CD8-positive, alpha-beta memory T cell (primary cell): ENCODE results near the gene ETNPPL. TPM values are rescaled to one million over a fixed set of nuclear protein-coding genes. Genes with fewer than 3 reads are reported as not detected.

Source experiments
- CTCF ChIA-PET: fragments of 350-600 bp; sonication (Branson Sonifier 250); formaldehyde crosslinking; loops from one replicate; lab custom pipeline; 2021; ENCODE audit warnings: antibody characterized with exemption; lab: Charles Lee
- POLR2A ChIA-PET: fragments of 350-600 bp; sonication (Branson Sonifier 250); formaldehyde crosslinking; loops from one replicate; lab custom pipeline; 2021; ENCODE audit warnings: antibody characterized with exemption; lab: Charles Lee
- DNase-seq, 5 donors: peaks; one replicate each; pipeline versions ENCODE4 v3.0.0 to v3.0.0-alpha.2; 2020 to 2022; ENCODE audit warnings: mixed read lengths in 1 of 5
- H3K27ac ChIP-seq: one replicate; pipeline ENCODE4 v1.7.0; 2013; ENCODE audit warnings: low read depth, mild to moderate bottlenecking, low read length, moderate library complexity
- H3K27me3 ChIP-seq: 2 replicates; pipeline ENCODE4 v1.7.0; 2013; ENCODE audit warnings: low read length, mild to moderate bottlenecking; ENCODE audit not compliant: insufficient read depth, poor library complexity, severe bottlenecking
- H3K36me3 ChIP-seq: 2 replicates; pipeline ENCODE4 v1.7.0; 2013; ENCODE audit warnings: mild to moderate bottlenecking, low read length, moderate library complexity; ENCODE audit not compliant: insufficient read depth
- H3K4me1 ChIP-seq: 2 replicates; pipeline ENCODE4 v1.7.0; 2013; ENCODE audit warnings: mild to moderate bottlenecking, low read length, moderate library complexity; ENCODE audit not compliant: insufficient read depth
- H3K4me3 ChIP-seq: 2 replicates; pipeline ENCODE4 v1.7.0; 2013; ENCODE audit warnings: mild to moderate bottlenecking, low read length
- H3K9me3 ChIP-seq: 2 replicates; pipeline ENCODE4 v1.7.0; 2013; ENCODE audit warnings: mild to moderate bottlenecking, low read length
- H3K27ac Mint-ChIP-seq, 8 donors: one replicate each; pipeline ENCODE4 v1.8.0; 2020 to 2021; ENCODE audit warnings: mixed read lengths in 8 of 8, mild to moderate bottlenecking in 6 of 8, inconsistent platforms in 3 of 8, moderate library complexity in 3 of 8
- H3K27me3 Mint-ChIP-seq, 2 donors: one replicate each; pipeline ENCODE4 v1.8.0; 2020 to 2021; ENCODE audit warnings: mixed read lengths in 2 of 2, mild to moderate bottlenecking in 1 of 2, moderate library complexity in 1 of 2
- H3K36me3 Mint-ChIP-seq, 3 donors: one replicate each; pipeline ENCODE4 v1.8.0; 2020 to 2021; ENCODE audit warnings: mixed read lengths in 3 of 3, inconsistent platforms in 1 of 3, mild to moderate bottlenecking in 1 of 3
- H3K4me1 Mint-ChIP-seq, 3 donors: one replicate each; pipeline ENCODE4 v1.8.0; 2020 to 2021; ENCODE audit warnings: mixed read lengths in 3 of 3, inconsistent platforms in 1 of 3, mild to moderate bottlenecking in 1 of 3
- H3K4me3 Mint-ChIP-seq, 7 donors: one replicate each; pipeline ENCODE4 v1.8.0; 2020 to 2021; ENCODE audit warnings: mixed read lengths in 7 of 7, mild to moderate bottlenecking in 6 of 7, moderate library complexity in 4 of 7, inconsistent platforms in 2 of 7
- H3K9me3 Mint-ChIP-seq, 5 donors: one replicate each; pipeline ENCODE4 v1.8.0; 2020 to 2022; ENCODE audit warnings: mixed read lengths in 5 of 5, mild to moderate bottlenecking in 3 of 5, moderate library complexity in 2 of 5, inconsistent platforms in 1 of 5
- polyA plus RNA-seq: library from polyadenylated mRNA; unstranded; fragments of 300-500 nt; fragmentation: Illumina TruSeq; gene quantifications from one replicate; pipeline ENCODE4 v1.2.3, GENCODE V29; 2021
- total RNA-seq, 2 experiments: library from RNA; stranded (reverse); gene quantifications; one replicate each; pipeline ENCODE4 v1.2.3, GENCODE V29; 2021

ETNPPL gene
- total and polyA plus RNA-seq, 3 experiments from 2014 or later: not detected

DNA sequence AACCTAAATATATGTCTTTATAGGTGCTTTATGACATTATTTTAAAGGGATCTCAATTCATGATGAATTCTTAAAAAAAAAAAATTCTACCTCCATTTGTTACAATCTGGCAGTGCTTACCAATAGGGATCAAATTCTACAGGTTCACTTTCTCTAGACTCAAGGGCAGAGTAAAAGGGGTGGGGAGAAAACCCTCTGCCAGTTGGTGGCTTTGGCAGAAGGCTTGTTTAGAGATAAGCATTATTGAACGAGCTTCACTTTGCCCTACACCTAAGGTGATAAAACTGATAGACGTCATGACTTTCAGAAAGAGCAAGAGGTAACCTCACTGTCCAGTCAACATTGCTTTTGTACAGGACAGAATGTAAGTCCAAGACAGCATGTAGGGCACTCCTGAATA lies 58.9 kb downstream of the ETNPPL start:
- no peaks in the 10 kb centered on the region for H3K27me3 ChIP-seq
- no peaks in the 10 kb centered on the region for H3K36me3 Mint-ChIP-seq
- peak overlapping the region in 1 of 8 donors; percentile 30 for H3K27ac Mint-ChIP-seq
- DNase-seq: no peak
- H3K27me3 Mint-ChIP-seq: peaks cover 3 to 9% of the 10 kb centered on the region in 2 donors
- H3K4me1 ChIP-seq: peaks cover 7% of the 10 kb centered on the region
- no peaks in the 10 kb centered on the region for H3K9me3 ChIP-seq
- CTCF ChIA-PET: no interaction called here
- H3K27ac ChIP-seq: no peak overlapping the region
- H3K4me3 Mint-ChIP-seq: no peak overlapping the region
- no peak overlapping the region for H3K4me3 ChIP-seq
- peaks cover 13 to 20% (median 14%) of the 10 kb centered on the region in 3 donors for H3K4me1 Mint-ChIP-seq
- H3K9me3 Mint-ChIP-seq: no peaks in the 10 kb centered on the region
- POLR2A ChIA-PET: no interaction called here
- no peaks in the 10 kb centered on the region for H3K36me3 ChIP-seq

DNA sequence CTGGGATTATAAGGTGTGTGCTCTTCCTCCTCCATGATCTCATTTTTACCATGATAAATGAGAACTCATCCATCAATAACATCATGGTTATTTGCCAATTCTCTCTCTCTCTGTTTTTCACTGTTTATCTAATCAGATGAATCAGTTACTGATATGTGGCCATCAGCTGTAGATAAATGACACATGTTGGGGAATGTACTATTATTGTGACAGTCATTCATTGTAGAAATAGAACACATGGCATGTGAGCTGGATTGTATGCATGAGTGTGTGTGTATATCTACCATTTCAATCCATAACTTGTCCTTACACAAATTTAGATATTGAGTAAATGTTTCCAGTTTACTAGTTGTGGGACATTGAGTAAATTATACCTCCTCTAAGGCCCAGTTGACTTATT lies 59.5 kb downstream of the ETNPPL start:
- peaks cover 7% of the 10 kb centered on the region for H3K4me1 ChIP-seq
- POLR2A ChIA-PET: no interaction called here
- no peaks in the 10 kb centered on the region for H3K9me3 ChIP-seq
- CTCF ChIA-PET: no interaction called here
- H3K36me3 ChIP-seq: no peaks in the 10 kb centered on the region
- Mint-ChIP-seq H3K36me3 (no peaks in the 10 kb centered on the region), H3K27me3 (peaks cover 3 to 9% of the 10 kb centered on the region in 2 donors), H3K27ac (peak overlapping the region in 3 of 8 donors; percentile 10 to 81 (median 68)), H3K9me3 (no peaks in the 10 kb centered on the region), H3K4me1 (peaks cover 13 to 20% (median 14%) of the 10 kb centered on the region in 3 donors), H3K4me3 (peak overlapping the region in 1 of 7 donors; percentile 25)
- no peak overlapping the region for H3K27ac ChIP-seq
- no peaks in the 10 kb centered on the region for H3K27me3 ChIP-seq
- H3K4me3 ChIP-seq: no peak overlapping the region
- no peak for DNase-seq

DNA sequence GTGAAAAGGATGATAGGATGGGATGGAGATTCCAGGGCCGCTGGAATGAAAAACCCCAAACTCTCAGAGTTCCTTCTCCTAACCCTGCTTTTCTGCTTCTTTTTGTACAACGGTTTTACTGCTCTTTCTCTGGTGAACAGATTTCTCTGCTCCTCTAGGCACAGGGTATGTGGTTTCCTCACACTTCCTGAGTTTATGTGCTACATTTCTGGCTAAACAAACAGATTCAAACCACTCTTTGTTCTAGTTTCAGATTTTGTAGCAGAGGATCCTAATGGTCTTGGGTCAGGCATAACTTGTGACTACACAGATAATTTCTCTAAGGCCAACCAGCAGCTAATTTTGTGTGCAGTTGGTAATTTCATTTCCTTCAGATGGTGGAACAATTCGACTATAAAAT lies 59.9 kb downstream of the ETNPPL start:
- H3K27ac ChIP-seq: no peak overlapping the region
- H3K4me3 ChIP-seq: no peak overlapping the region
- H3K36me3 Mint-ChIP-seq: no peaks in the 10 kb centered on the region
- ChIA-PET POLR2A (no interaction called here), CTCF (no interaction called here)
- H3K4me1 ChIP-seq: peaks cover 7% of the 10 kb centered on the region
- H3K4me3 Mint-ChIP-seq: peak overlapping the region in 2 of 7 donors; percentile 15 to 25
- no peaks in the 10 kb centered on the region for H3K27me3 ChIP-seq
- DNase-seq: no peak
- H3K9me3 ChIP-seq: no peaks in the 10 kb centered on the region
- peak overlapping the region in 5 of 8 donors; percentile 10 to 81 (median 47) for H3K27ac Mint-ChIP-seq
- H3K4me1 Mint-ChIP-seq: peaks cover 13 to 20% (median 14%) of the 10 kb centered on the region in 3 donors
- H3K9me3 Mint-ChIP-seq: no peaks in the 10 kb centered on the region
- H3K27me3 Mint-ChIP-seq: peaks cover 3 to 9% of the 10 kb centered on the region in 2 donors
- H3K36me3 ChIP-seq: no peaks in the 10 kb centered on the region

DNA sequence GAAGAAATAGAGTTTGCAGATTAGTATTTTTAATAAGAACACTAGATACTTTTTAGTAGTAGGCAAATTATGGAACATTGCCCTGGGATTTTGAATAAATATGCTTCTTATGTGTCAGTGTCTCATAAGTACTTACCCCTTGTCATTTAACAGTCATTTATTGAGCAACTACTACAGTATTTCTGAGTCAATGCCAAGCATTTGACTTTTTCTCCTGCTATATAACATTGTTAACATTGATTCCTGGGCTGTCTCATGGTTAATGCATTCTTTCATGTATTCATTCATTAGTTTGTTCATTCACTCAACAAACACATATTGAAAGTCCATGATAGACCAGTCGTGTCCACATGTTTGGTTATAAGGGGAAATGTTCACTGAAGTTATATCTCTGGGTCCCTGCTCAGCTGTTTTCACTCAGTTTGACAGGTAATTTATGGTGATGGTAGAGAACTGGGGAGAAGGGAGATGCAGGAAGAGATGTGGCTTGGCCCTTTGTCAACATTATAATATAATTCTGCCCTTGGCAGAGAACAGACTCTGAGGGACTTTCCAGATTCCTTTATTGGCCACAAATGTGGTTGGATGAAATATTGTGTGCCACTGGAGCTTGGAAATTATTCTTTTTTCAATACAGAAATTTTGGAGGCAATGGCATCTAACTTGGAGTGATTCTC lies 62.6 kb downstream of the ETNPPL start:
- H3K27ac ChIP-seq: no peak overlapping the region
- Mint-ChIP-seq H3K27me3 (peaks cover 3 to 5% of the 10 kb centered on the region in 2 donors), H3K36me3 (no peaks in the 10 kb centered on the region), H3K4me1 (peaks cover 13 to 20% (median 14%) of the 10 kb centered on the region in 3 donors), H3K4me3 (no peak overlapping the region), H3K9me3 (no peaks in the 10 kb centered on the region), H3K27ac (no peak overlapping the region)
- no peak for DNase-seq
- peaks cover 7% of the 10 kb centered on the region for H3K4me1 ChIP-seq
- no peaks in the 10 kb centered on the region for H3K36me3 ChIP-seq
- no peak overlapping the region for H3K4me3 ChIP-seq
- H3K9me3 ChIP-seq: no peaks in the 10 kb centered on the region
- CTCF ChIA-PET: no interaction called here
- no peaks in the 10 kb centered on the region for H3K27me3 ChIP-seq
- POLR2A ChIA-PET: no interaction called here

DNA sequence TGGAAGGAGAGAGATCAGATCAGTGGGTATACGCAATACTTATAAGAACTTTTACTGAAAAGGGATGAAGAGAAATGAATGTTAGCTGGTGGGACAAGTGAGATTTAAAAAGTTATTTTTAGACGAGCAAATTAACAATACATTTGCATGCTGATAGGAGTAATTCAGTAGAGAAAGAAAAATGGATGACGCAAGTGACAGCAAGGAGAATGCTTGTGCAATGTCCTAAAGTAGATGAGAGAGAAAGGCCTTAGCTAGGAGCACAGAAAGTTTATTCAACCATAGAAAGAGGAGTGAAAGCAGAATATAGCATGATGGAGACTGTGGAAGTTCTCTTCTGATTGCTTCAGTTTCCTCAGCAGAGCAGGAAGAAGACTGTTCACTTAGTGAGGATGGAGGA lies 66.7 kb downstream of the ETNPPL start:
- H3K4me1 ChIP-seq: no peaks in the 10 kb centered on the region
- H3K4me1 Mint-ChIP-seq: peaks cover 0 to 4% (median 0%) of the 10 kb centered on the region in 3 donors
- H3K27ac Mint-ChIP-seq: no peak overlapping the region
- no peaks in the 10 kb centered on the region for H3K9me3 Mint-ChIP-seq
- no peaks in the 10 kb centered on the region for H3K9me3 ChIP-seq
- H3K36me3 ChIP-seq: no peaks in the 10 kb centered on the region
- no peak overlapping the region for H3K27ac ChIP-seq
- H3K4me3 ChIP-seq: no peak overlapping the region
- H3K27me3 Mint-ChIP-seq: peaks cover 5 to 8% of the 10 kb centered on the region in 2 donors
- H3K27me3 ChIP-seq: no peaks in the 10 kb centered on the region
- ChIA-PET CTCF (no interaction called here), POLR2A (no interaction called here)
- no peaks in the 10 kb centered on the region for H3K36me3 Mint-ChIP-seq
- no peak overlapping the region for H3K4me3 Mint-ChIP-seq
- DNase-seq: no peak

DNA sequence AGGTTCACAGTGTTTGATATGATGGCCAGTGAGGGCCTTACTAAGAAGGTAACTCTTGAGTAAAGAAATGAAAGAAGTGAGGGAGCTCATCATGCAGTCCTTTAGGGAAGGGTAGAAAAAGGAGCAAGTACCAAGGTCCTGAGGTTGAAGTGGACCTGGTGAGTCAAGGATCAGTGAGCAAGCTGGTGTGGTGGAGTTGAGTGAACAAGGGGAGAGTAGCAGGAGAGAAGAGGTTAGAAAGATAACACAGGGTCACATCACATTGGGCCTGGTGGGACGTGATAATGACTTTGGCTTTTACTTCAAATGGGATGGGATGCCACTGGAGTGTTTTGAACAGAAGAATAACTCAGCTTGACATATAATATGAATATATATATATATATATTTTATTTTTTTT lies 67.8 kb downstream of the ETNPPL start:
- no peak overlapping the region for H3K4me3 Mint-ChIP-seq
- H3K27me3 Mint-ChIP-seq: peaks cover 2 to 8% of the 10 kb centered on the region in 2 donors
- no peaks in the 10 kb centered on the region for H3K27me3 ChIP-seq
- ChIA-PET CTCF (no interaction called here), POLR2A (no interaction called here)
- no peaks in the 10 kb centered on the region for H3K9me3 Mint-ChIP-seq
- DNase-seq: no peak
- H3K27ac Mint-ChIP-seq: no peak overlapping the region
- no peaks in the 10 kb centered on the region for H3K9me3 ChIP-seq
- no peaks in the 10 kb centered on the region for H3K4me1 Mint-ChIP-seq
- no peak overlapping the region for H3K4me3 ChIP-seq
- no peaks in the 10 kb centered on the region for H3K4me1 ChIP-seq
- no peaks in the 10 kb centered on the region for H3K36me3 Mint-ChIP-seq
- no peaks in the 10 kb centered on the region for H3K36me3 ChIP-seq
- no peak overlapping the region for H3K27ac ChIP-seq

DNA sequence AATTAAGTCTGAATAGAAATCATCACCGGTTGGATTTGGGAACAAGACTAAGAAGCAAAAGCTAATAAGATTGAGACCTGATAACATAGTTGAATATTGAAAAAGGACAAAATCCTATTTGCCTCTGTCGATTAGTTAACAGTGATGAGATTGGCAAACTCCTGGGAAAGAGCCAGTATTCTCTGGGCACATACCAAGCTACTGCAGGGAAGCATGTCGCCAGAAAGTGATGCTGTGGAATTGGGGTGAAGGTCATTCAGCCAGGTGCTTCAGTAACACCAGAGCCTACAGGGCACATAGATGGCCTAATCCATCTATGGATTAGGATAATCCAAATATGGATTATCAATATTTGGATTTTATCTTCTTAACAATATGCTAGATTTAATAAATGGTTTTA lies 68.4 kb downstream of the ETNPPL start:
- H3K4me1 ChIP-seq: no peaks in the 10 kb centered on the region
- Mint-ChIP-seq H3K27ac (no peak overlapping the region), H3K4me3 (no peak overlapping the region), H3K36me3 (no peaks in the 10 kb centered on the region), H3K9me3 (no peaks in the 10 kb centered on the region), H3K27me3 (peaks cover 4 to 8% of the 10 kb centered on the region in 2 donors), H3K4me1 (no peaks in the 10 kb centered on the region)
- DNase-seq: no peak
- H3K4me3 ChIP-seq: no peak overlapping the region
- ChIA-PET CTCF (no interaction called here), POLR2A (no interaction called here)
- H3K27me3 ChIP-seq: no peaks in the 10 kb centered on the region
- H3K27ac ChIP-seq: no peak overlapping the region
- H3K36me3 ChIP-seq: no peaks in the 10 kb centered on the region
- no peaks in the 10 kb centered on the region for H3K9me3 ChIP-seq

DNA sequence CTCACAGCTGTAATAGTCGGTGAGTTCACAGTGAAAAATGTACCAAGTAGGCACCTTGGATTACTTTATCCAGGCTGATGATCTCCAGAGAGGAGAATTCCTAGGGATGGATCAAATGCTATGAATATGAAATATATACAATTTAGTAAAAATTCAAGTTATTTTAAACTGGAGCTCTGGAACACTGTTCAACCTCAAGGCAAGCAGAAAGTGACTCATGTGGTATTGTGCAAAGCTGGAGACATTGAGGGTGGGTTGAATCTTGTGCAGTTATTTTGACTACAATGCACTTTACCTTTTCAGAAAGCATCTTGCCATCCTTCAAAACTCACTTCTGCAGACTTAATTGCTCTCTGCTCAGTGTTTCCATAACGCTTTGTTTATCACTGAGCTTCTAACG lies 69.0 kb downstream of the ETNPPL start:
- Mint-ChIP-seq H3K9me3 (no peaks in the 10 kb centered on the region), H3K4me1 (no peaks in the 10 kb centered on the region)

More for the DNA sequence above, 69.0 kb downstream of the ETNPPL start:
- Histone ChIP-seq H3K4me3 (no peak overlapping the region), H3K36me3 (no peaks in the 10 kb centered on the region), H3K9me3 (no peaks in the 10 kb centered on the region), H3K27ac (no peak overlapping the region), H3K4me1 (no peaks in the 10 kb centered on the region), H3K27me3 (no peaks in the 10 kb centered on the region)
- ChIA-PET POLR2A (no interaction called here), CTCF (no interaction called here)
- Mint-ChIP-seq H3K4me3 (no peak overlapping the region), H3K36me3 (no peaks in the 10 kb centered on the region), H3K27ac (no peak overlapping the region), H3K27me3 (peaks cover 4 to 8% of the 10 kb centered on the region in 2 donors)
- no peak for DNase-seq
